ENCODE data around the gene C1orf167. TPM values are rescaled to one million over a fixed set of nuclear protein-coding genes. Genes with fewer than 3 reads are reported as not detected.

Gene C1orf167
- total RNA-seq, 1 experiment from 2014 or later = 0.39 TPM

DNA sequence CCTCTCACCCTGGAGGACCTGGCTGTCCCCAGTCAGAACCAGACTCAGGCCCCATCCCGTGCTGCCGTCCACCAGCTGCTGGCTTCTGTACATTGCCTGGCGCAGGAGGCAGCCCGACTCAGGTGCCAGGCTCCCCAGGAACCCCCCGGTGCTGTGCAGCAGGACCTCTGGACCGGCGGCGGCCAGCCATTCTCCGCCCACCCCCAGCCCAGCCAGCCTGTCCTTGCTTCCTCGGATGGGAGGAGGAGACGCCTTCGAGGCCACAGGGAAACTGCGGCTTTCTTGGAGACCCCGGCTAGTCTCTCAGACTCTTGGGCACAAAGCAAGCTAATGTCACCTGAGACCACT lies 4.4 kb downstream of the C1orf167 start:
- Histone ChIP-seq H3K9ac (ENCODE audit: extremely low read depth, insufficient read length, low read length) (no peak overlapping the region), H4K5ac (ENCODE audit: insufficient read length, low read depth, low read length) (no peak overlapping the region), H3K27ac (ENCODE audit: insufficient read length, low read depth, low read length) (no peak overlapping the region), H2BK5ac (ENCODE audit: insufficient read length, low read length) (no peak overlapping the region), H3K27me3 (ENCODE audit: insufficient read depth, low read length) (peaks cover 7% of the 10 kb centered on the region; the same call in 1 of the 2 replicates), H3K56ac (ENCODE audit: insufficient read length, low read depth, low read length) (no peak overlapping the region), H2AFZ (ENCODE audit: low read length) (no peak overlapping the region), H4K8ac (replicated peaks; ENCODE audit: insufficient read length, low read depth, low read length) (no peak overlapping the region), H4K91ac (ENCODE audit: insufficient read length, low read depth, low read length) (no peak overlapping the region), H3T11ph (ENCODE audit: low read length) (no peak overlapping the region), H4K20me1 (ENCODE audit: control insufficient read depth, insufficient read depth, insufficient read length) (no peaks in the 10 kb centered on the region), H2BK20ac (ENCODE audit: low read depth, low read length, poor library complexity, severe bottlenecking) (no peak overlapping the region), H2AK5ac (ENCODE audit: insufficient read length, low read length) (no peak overlapping the region), H3K9me3 (ENCODE audit: control insufficient read depth, low read depth, low read length) (no peaks in the 10 kb centered on the region), H3K23me2 (ENCODE audit: insufficient read length, low read depth, low read length, poor library complexity, severe bottlenecking) (no peaks in the 10 kb centered on the region), H3K79me2 (ENCODE audit: insufficient read depth, low read length) (no peaks in the 10 kb centered on the region), H3K4ac (ENCODE audit: low read depth, low read length) (no peak overlapping the region), H3K14ac (ENCODE audit: insufficient read depth, low read length) (no peak overlapping the region), H2BK12ac (ENCODE audit: insufficient read length, low read depth, low read length) (no peak overlapping the region), H3K18ac (ENCODE audit: insufficient read length, low read depth, low read length) (no peak overlapping the region), H3K4me2 (ENCODE audit: insufficient read depth, insufficient read length, low read length) (no peak overlapping the region), H3K4me1 (ENCODE audit: insufficient read depth, low read length) (no peaks in the 10 kb centered on the region), H2BK120ac (ENCODE audit: low read depth, low read length, poor library complexity, severe bottlenecking) (no peak overlapping the region), H3K79me1 (ENCODE audit: insufficient read depth, low read depth, low read length, poor library complexity, severe bottlenecking) (no peaks in the 10 kb centered on the region), H3K23ac (ENCODE audit: insufficient read length, low read depth, low read length) (no peak overlapping the region), H2BK15ac (ENCODE audit: low read depth, low read length) (no peak overlapping the region)
- DNase-seq = no peak
- TF ChIP-seq, protein P1, sequence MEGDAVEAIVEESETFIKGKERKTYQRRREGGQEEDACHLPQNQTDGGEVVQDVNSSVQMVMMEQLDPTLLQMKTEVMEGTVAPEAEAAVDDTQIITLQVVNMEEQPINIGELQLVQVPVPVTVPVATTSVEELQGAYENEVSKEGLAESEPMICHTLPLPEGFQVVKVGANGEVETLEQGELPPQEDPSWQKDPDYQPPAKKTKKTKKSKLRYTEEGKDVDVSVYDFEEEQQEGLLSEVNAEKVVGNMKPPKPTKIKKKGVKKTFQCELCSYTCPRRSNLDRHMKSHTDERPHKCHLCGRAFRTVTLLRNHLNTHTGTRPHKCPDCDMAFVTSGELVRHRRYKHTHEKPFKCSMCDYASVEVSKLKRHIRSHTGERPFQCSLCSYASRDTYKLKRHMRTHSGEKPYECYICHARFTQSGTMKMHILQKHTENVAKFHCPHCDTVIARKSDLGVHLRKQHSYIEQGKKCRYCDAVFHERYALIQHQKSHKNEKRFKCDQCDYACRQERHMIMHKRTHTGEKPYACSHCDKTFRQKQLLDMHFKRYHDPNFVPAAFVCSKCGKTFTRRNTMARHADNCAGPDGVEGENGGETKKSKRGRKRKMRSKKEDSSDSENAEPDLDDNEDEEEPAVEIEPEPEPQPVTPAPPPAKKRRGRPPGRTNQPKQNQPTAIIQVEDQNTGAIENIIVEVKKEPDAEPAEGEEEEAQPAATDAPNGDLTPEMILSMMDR (conservative IDR thresholded peaks at IDR 0.05) = no peak
- no peak overlapping the region for H3K4me3 Mint-ChIP-seq
- peaks cover 10 to 18% of the 10 kb centered on the region in 2 experiments for H3K4me1 Mint-ChIP-seq
- WGBS (ENCODE audit: extremely low coverage, insufficient read length, low lambda C conversion rate) = no CpG with 5 or more reads among the region's 14 CpGs
- H3K27ac Mint-ChIP-seq = no peak overlapping the region
- H3K9me3 Mint-ChIP-seq = peaks cover 0 to 3% of the 10 kb centered on the region in 2 experiments; a peak in 2 of 5 replicates
- H3K27me3 Mint-ChIP-seq (ENCODE audit: low read depth) = peaks cover 52% of the 10 kb centered on the region
- H3K36me3 Mint-ChIP-seq (ENCODE audit: insufficient read depth in 1 of 3, low read depth in 3 of 3) = no peaks in the 10 kb centered on the region
